Right ventricle myocardium superior (tissue), 1 donor: Measurements from ENCODE around the gene FBLN1. TPM values are rescaled to one million over a fixed set of nuclear protein-coding genes. Genes with fewer than 3 reads are reported as not detected.
"Not testable (repeated sequence)": the region's sequence is repeated elsewhere in the genome, so short reads cannot be mapped to it uniquely, and the experiment has no call there.

Source experiments
- ATAC-seq: fragments of 200-7000 bp; cut with Tn5 transposase; one replicate; pipeline ENCODE4 v1.9.1; 2020; ENCODE audit warnings: mild to moderate bottlenecking; ENCODE audit not compliant: poor library complexity
- DNase-seq: peaks from one replicate; pipeline ENCODE4 v3.0.0-alpha.2; 2020
- intact Hi-C: fragments of 100-400 bp; cut with DNase I; formaldehyde crosslinking; loops from one replicate; pipeline ENCODE4 v1.11.2; 2022
- long read RNA-seq: library from polyadenylated mRNA; unstranded; transcript quantifications from one replicate; pipeline ENCODE4 v2.0.0, GENCODE V29; 2021
- total RNA-seq: library from RNA; stranded (reverse); fragmentation: NEBNext Ultra II Directional; extraction: Animal tissue kit (Norgen Biotek cat#: 25700); gene quantifications from one replicate; pipeline ENCODE4 v1.2.1, GENCODE V29; 2021
- donor health status: DM: no; HTN: yes; CAD: no; lungs with severe emphysema.

The FBLN1 gene
- 89.5 TPM for total RNA-seq
- long read RNA-seq, transcript FBLN1-202 (17 exons, 2,896 nt) = major isoform, 177 of 384 reads
- long read RNA-seq, transcript FBLN1-201 (15 exons, 2,251 nt) = minor isoform, 162 of 384 reads
- long read RNA-seq, partial matches to known transcripts = 26 of 384 reads
- long read RNA-seq, other reads (novel, unspliced or antisense) = 19 of 384 reads

DNA sequence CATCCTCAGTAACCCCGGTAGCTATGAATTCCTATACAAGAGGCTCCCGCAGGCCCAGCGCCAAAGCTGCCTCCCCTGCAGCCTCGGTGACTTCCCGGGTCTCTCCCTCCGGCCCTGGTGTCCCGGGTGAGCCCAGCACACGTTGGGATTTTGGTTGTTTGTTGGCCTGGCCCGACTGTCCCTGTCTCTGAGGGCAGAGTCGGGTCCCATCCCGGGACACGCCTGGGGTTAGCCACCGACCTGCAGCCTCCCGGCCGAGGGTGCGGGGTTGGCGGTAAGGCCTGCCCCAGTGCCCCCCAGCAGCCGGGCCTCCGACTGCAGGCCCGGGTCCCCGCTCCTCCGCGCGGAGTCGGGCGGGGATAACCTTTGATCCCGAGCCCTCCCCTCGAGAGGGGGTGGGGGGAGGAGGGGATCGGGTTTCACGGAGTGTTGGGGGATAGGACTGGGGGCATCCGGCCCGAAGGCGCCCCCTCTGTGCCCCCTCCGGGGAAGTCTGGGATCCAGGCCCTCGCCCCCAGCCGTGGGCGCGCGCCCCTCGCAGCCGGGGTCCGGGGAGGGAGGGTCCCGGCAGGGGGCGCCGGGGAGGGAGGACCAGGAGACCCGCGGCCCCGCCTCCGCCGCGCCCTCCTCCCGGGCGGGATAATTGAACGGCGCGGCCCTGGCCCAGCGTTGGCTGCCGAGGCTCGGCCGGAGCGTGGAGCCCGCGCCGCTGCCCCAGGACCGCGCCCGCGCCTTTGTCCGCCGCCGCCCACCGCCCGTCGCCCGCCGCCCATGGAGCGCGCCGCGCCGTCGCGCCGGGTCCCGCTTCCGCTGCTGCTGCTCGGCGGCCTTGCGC is at the start of gene FBLN1:
Gene FBLN1, plus strand, starts transcription at position 669 of the 835 bp plus-strand sequence. Its CDS starts 103 bp downstream, at position 772.
- intact Hi-C loops = no loop called here
- DNase-seq (peak; percentile 74), ATAC-seq (peak; percentile 65)

DNA sequence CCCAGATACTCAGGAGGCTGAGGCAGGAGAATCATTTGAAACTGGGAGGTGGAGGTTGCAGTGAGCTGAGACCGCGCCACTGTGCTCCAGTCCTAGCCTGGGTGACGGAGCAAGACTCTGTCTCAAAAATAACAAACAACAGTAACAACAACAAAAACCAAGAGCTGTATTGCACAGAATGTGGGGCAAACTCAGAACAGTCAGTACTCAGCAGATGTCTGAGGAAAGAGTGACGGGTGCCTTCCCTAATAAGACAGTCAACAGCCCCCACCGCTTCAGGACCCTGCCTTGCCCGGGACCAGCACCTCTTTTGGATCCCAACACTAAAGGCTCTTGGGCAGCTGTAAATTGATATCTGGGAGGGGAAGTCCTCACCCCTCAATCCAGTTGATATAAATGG is 48.9 kb upstream of the FBLN1 start:
- intact Hi-C loops = no loop called here
- ATAC-seq (no peak), DNase-seq (no peak)

DNA sequence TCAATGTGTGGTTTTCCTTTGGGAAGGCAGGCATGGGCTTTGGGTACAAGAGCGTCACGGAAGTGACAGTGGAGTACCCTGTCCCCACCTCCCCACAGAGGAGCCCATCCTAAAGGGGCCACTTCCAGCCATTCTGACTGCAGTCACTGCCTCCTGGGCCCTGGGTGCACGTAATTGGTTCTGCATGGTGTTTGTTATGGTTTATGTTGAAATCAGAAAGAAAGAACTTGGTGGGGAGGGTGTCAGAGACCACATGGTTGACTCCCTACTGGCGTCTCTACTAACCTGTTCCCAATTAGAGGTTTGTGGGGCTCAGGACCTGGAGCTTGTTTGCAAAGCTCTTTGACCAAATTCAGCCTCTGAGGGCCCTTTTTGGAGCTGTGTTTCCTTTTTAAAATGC is 48.4 kb upstream of the FBLN1 start:
- DNase-seq (peak; percentile 5), ATAC-seq (no peak)
- intact Hi-C loops = no loop called here

DNA sequence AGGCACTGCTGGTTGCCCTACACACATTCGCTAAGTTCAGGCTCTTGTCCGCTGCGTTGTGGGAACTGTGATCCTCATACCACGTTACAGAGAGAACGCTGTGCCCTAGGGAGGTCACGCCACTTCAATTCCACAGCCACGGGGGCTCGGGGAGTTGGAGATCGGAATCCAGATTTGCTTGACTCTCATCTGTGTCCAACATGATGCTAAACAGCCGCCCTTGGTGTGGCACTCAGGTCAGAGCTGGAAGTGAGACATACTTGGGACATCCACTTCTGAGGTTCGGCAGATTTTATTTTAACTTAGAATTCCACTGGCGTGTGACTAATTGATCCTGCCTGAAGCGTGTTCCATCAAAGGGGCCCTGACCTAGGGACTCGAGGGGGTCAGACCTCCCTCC is 47.5 kb upstream of the FBLN1 start:
- DNase-seq = peak; percentile 17
- intact Hi-C loops = no loop called here
- no peak for ATAC-seq

- peak; percentile 17 for DNase-seq
- intact Hi-C loops = no loop called here
- no peak for ATAC-seq
Measured at GRCh38 chr22:45455621-45456020, 47.1 kb upstream of the FBLN1 start.

GRCh38 chr22:45456811-45457210 is 45.9 kb upstream of the FBLN1 start:
- no peak for ATAC-seq
- intact Hi-C loops = no loop called here
- DNase-seq = peak; percentile 14

DNA sequence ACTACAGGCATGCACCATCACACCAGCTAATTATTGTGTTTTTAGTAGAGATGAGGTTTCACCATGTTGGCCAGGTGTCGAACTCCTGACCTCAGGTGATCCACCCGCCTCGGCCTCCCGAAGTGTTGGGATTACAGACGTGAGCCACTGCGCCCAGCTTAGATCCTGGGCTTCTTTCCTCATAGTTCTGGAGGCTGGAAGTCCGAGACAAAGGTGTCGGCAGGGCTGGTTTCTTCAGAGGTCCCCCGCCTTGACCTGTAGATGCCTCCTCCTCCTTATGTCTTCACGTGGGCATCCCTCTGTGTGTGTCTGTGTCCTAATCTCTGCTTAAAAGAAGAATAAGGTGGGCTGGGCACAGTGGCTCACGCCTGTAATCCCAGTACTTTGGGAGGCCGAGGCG is 44.2 kb upstream of the FBLN1 start:
- intact Hi-C loops = no loop called here
- no peak for DNase-seq
- ATAC-seq = no peak

DNA sequence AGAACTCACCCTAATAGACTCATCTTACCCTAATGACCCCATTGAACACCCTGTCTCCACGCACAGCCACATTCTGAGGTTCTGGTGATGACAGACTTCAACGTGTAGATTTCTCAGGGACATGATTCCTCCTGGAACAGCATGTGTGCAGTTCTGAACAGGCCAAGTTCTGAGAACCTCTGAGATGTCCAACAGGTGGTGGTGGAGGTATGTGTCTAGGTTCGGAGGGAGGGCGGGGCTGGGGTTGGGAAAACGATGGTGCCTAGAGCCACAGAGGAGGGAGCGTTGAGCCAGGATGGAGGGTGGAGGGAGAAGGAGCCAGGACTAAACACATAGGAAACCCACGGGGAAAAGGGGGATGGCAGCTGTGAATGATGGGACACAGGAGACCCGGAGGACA is 43.4 kb upstream of the FBLN1 start:
- no peak for DNase-seq
- intact Hi-C loops = no loop called here
- no peak for ATAC-seq

GRCh38 chr22:45460288-45461109 is 42.2 kb upstream of the FBLN1 start:
- intact Hi-C loops = no loop called here
- DNase-seq = peak; percentile 89
- peak; percentile 96 for ATAC-seq

DNA sequence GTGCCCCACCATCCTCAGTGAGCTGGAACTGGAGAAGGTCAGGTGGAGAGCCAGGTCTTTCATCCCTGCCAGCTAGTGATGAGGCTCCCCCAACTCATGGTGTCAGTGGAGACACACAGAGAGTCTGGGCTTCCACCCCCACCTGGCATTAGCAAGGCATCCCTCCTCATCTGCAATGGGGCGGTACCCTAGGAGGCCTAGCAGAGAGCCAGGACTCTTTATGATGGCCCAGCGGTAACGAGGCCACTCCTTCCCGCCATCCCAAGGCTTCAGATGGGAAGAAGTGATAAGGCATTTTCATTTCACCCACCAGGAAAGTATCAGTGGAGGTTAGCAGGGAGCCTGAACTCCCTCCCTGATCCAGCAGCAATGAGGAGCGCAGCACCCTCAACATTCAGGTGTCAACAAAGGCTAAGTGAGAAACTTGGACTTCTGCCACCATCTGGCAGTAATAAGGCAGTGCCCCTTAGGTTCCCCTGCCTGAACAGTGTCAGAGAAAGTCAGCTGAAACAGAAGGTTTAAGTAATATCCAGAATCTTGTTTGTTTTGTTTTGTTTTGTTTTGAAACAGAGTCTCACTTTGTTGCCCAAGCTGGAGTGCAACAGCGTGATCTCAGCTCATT is 40.5 kb upstream of the FBLN1 start:
- intact Hi-C loops = no loop called here
- DNase-seq = no peak
- ATAC-seq = no peak

DNA sequence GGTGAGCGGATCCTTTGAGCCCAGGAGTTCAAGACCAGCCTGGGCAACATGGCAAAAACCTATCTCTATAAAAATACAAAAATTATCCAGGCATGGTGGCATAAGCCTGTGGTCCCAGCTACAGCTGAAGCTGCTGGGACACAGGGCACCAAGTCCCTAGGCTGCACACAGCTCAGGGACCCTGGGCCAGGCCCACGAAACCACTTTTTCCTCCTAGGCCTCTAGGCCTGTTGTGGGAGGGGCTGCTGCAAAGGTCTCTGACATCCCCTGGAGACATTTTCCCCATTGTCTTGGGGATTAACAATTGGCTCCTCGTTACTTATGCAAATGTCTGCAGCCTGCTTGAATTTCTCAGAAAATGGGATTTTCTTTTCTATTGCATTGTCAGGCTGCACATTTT is 39.0 kb upstream of the FBLN1 start:
- ATAC-seq, DNase-seq, intact Hi-C loops: not testable (repeated sequence)

DNA sequence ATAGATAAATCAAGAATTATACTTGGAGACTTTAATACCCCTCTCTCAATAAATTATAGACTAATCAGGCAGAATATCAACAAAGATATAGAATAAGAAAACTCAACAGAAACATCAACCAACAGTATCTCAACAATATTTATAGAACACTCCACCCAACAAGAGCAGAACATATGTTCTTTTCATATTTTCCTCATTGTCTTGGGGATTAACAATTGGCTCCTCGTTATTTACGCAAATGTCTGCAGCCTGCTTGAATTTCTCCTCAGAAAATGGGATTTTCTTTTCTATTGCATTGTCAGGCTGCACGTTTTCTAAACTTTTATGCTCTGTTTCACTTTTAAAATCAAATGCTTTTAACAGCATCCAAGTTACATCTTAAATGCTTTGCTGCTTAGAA is 37.0 kb upstream of the FBLN1 start:
- intact Hi-C loops = no loop called here
- no peak for ATAC-seq
- no peak for DNase-seq

DNA sequence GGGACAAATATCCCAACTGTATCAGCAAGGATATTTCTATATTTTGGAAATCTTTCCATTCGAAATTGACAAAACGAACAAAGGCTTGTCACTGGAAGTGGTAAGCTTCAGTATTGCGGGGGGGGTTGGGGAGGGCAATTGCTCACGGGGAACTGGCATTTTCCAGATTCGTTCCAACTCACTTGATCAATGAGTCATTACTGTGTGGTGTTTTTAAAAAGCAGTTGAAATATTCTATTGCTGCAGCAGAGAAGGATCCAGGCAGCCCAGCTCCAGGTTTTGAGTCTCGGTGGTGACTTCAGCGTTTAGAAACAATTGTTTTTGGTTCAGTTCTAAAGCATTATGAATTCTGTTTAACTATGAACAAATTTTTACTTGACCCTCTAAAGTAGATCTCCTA is 33.8 kb upstream of the FBLN1 start:
- no peak for ATAC-seq
- no peak for DNase-seq
- intact Hi-C loops = no loop called here

DNA sequence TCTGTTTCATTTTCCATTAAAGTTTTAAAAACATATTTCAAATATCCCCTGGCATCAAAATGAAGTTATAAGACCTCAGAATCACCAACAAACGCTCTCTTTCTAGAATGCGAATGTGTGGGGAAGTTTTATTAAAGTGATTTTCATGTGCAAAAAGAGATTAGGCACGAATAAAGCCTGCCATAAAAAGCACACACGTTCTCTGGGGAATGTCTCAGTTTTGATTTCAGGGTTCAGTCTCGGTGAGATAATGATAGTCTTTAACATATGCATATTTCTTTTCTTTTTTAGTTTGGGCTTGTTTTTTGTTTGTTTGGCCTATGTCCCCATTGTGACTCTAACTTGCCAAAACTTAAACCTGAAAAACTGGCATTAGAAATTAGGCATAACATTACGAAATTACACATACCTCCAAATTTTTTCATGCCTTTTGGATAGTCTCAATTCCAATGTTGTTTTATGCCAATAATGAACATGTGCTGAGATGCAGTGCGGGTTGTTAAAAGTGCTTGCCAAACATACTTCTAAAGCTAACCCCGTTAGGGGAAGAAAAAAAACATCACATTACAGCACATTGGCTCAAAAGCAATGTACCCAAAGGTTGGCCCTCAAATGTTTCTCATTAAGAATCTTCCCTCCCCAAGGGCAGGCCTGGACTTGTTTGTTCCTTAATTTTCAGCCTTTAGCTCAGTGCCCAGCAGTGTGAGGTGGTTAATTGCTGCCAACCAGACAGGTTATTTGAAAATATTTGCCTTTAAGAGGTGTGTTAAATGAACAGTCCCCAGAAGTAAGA is 33.2 kb upstream of the FBLN1 start:
- intact Hi-C loops = no loop called here
- ATAC-seq (peak; percentile 50), DNase-seq (no peak)

DNA sequence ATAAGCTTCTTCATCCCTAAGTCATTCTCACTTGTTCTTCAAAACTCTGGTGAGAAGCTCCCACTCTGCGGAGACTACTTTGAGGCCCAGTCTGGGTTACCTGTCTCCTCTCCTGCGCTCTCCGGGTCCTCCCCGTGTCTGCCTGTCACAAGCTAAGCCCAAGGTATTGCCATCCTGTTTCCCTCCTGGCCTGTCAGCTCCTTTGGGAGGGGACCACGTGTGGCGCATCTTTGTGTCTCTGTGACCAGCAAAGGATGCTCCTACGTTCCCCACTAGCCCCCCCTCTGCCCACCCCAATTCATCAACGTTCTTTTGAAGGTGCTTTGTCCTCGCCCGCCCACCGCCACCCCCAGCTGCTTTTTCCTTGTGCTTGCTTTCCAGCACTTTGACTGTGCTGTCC is 31.8 kb upstream of the FBLN1 start:
- intact Hi-C loops = no loop called here
- DNase-seq (no peak), ATAC-seq (no peak)

DNA sequence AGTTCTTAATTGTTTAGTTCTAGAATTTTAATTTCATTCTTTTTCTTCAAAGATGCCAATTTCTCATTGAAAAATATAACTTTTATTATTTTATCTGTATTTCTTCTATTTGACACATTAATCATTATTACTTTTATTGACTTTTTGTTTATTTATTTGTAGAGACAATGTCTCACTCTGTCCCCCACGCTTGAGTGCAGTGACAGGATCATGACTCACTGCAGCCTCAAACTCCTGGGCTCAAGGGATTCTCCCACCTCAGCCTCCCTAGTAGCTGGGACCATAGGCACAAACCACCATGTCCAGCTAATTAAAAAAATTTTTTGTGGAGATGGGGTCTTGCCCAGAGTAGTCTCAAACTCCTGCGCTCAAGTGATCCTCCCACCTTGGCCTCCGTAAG is 30.3 kb upstream of the FBLN1 start:
- intact Hi-C loops = no loop called here
- ATAC-seq (no peak), DNase-seq (no peak)

- intact Hi-C loops = no loop called here
- ATAC-seq = peak; percentile 40
- no peak for DNase-seq
Measured at GRCh38 chr22:45473626-45474237, 29.0 kb upstream of the FBLN1 start.
